SIG-M5 (cell line): ENCODE measurements around the gene UBE2D2.
"Not testable (repeated sequence)": the region's sequence is repeated elsewhere in the genome, so short reads cannot be mapped to it uniquely, and the experiment has no call there.

Experiments
- DNase-seq: peaks from one replicate; lab custom pipeline; 2025; lab: John Stamatoyannopoulos, UW

The UBE2D2 gene

DNA sequence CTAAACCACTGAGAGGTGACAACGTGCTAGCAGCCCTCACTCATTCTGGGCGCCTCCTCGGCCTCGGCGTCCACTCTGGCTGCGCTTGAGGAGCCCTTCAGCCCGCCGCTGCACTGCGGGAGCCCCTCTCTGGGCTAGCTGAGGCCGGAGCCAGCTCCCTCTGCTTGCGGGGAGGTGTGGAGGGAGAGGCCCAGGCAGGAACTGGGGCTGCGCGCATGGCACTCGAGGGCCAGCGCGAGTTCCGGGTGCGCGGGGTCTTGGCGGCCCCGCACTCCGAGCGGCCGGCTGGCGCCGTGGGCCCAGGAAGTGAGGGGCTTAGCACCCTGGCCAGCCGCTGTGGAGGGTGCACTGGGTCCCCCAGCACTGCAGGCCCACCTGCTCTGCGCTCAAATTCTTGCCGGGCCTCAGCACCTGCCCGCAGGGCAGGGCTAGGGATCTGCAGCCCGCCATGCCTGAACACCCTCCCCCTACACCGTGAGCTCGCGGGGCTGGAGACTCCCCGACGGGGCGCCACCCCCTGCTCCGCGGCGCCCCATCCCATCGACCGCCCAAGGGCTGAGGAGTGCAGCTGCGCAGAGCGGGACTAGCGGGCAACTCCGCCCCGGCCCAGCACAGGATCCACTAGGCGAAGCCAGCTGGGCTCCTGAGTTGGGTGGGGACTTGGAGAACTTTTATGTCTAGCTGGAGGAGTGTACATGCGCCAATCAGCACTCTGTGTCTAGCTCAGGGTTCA, 11.8 kb upstream of the UBE2D2 start:
- DNase-seq, result no peak

- DNase-seq, result not testable (repeated sequence)
Observed at GRCh38 chr5:139550051-139550872, 10.9 kb upstream of the UBE2D2 start.

DNA sequence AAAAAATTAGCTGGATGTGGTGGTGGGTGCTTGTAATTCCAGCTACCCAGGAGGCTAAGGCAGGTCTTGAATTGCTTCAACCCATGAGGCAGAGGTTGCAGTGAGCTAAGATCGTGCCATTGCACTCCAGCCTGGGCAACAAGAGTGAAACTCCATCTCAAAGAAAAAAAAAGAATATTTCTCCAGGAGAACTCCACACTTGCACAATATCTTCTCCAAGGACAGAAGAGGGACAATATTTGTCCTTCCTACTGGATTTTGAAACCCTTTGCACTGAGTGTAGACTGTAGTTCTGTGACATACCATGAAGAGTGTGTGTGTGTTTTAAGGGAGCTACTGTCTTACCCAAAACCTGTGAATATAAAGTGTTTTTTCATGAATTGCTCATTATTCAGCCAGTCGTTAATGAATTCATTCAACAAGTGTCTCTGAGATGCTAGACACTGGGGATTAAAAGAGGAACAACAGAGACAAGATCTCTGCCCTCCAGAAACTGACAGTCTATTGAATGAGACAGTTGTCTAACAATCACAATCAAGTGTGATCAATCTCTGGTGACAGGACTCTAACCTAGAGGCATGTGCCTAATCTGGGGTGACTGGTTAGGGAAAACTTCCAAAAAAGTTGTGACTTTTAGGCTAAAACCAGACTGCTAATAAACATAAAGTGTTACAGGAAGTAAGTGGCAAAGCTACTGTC, 9.8 kb upstream of the UBE2D2 start:
- DNase-seq, result no peak

- no peak for DNase-seq
Observed at GRCh38 chr5:139552893-139553575, 8.1 kb upstream of the UBE2D2 start.

DNA sequence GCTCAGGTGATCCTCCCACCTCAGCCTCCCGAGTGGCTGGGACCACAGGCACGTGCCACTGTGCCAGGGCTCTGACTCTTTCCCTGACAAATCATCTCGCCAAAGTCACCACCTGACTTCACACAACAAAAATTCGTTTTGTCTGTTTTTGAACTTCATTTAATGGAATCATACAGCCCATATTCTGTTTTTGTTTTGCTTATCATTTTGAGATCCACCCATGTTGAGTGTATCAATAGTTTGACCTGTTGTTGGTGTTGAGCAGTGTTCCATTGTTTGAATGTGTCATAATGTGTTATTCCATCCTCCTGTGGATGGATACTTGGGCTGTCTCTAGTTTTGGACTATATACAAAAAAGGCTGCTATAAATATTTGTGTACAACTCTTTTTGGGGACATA, 6.9 kb upstream of the UBE2D2 start:
- no peak for DNase-seq

DNA sequence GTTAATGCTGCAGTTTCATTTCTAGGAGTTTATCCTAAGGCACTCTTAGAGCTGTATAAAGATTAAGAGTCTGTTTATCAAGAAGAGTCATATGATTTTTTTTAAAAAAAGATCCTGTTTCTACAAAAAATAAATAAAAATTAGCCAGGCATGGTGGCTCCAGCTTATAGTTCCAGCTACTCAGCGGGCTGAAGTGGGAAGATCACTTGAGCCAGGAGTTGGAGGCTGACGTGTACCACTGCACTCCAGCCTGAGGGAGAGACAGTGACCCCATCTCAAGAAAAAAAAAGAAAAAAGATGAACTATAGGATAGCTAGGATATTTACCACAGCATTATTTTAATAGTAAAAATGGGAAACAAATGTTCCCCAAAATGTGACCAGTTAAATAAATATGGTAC, 3.3 kb upstream of the UBE2D2 start:
- no peak for DNase-seq

DNA sequence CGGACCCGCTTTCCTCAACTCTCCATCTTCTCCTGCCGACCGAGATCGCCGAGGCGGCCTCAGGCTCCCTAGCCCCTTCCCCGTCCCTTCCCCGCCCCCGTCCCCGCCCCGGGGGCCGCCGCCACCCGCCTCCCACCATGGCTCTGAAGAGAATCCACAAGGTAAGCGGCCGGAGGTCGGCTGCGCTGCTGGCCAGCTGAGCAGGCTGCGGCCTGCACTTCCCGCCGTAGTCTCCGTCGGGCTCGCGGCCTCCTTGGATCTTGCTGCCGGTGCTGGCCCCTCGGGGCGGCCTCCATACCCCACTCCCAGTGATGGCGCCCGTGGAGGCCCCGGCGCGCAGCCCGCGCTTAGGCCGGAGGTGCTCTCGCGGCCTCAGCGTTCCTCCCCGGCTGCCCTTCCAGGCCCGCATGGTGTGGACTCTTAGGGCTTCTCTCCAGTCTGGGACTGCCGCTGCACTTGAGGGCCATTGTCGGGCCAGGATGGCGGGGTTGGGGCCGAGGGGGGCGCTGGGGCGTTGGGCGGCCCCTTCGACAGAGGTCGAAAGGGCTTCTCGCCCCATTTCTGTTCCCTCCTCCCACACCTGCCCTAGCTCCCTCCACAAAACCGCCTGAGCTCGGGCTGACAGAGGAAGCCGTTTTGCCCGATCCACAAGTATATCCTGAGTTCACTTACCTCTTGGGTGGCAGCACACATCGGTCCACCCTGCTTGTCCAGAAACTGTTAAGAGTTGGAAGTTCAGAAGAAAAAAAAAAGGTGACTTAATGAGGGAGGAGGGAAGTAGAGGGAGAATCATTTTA, 714 bp downstream of the UBE2D2 start:
- no peak for DNase-seq

GRCh38 chr5:139562847-139563246, 1.7 kb downstream of the UBE2D2 start:
- no peak for DNase-seq

DNA sequence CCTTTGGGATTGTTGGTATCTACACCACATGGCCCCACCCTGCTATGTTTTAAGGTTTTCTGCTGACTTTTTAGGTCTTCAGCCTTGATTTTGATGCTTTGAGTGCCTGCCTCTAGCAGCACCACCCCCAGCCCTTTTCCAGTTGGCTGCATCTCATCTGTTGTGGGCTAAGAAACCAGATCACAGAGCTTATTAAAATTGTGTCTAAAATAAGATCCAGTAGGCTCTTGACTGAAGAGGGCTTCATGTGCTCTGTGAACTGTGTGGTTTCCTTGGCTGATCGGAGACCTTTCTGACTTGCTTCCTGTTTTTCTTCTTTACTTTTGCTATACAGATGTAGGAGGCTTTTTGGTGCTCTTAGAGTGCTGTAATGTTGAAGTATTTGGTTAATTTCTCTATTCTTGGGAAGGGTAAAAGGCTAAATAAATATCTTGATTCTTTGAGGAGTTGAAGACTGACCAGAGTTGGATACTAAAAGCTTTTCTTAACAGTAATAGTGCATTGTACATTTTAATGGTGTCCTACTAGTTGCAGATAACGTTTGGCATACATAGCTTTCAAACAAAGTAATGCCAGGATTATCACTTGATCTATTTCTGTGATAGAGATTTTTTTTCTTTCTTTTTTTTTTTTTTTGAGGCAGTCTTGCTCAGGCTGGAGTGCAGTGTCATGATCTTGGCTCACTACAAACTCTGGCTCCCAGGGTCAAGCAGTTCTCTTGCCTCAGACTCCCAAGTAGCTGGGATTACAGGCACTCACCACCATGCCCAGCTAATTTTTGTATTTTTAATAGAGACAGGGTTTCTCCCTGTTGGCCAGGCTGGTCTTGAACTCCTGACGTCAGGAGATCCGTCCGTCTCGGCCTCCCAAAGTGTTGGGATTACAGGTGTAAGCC, 4.5 kb downstream of the UBE2D2 start:
- peak; percentile 79 for DNase-seq

DNA sequence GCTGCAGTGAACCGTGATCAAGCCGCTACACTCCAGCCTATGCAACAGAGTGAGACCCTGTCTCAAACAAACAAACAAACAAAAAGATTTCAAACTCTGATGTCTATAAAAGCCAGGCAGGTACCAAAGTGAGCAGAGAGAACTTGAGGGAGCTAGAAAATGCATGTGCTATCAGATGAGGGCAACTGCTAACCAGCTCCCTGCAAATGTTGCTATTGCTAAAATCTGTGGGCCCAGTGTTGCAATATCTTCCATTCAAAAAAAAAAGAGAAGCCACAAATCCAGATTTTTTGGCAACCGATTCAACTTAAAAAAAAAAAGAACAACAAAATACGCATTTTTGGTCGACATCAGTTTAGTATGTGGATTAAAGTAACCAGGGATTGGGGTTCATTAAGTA, 5.5 kb downstream of the UBE2D2 start:
- no peak for DNase-seq

- DNase-seq, result no peak
Observed at GRCh38 chr5:139569270-139569955, 8.3 kb downstream of the UBE2D2 start.

DNA sequence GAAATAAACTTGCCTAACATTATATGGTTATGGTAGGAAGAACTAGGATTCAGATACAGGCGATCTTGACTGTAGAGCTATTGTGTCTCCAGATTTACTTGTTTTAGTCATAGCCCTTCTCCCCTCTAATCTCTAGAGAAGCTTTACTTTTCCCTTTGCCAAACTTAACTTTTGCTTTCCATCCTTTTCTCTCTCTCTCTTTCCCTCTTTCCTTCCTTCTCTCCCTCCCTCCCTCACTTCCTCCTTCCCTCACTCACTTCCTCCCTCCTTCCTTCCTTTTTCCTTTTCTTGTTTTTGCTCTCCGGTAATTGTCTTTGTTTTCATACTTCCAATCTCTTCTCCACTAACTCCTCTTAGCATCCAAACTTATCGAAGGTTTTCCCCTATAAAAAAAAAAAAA, 10.4 kb downstream of the UBE2D2 start:
- DNase-seq, result no peak

DNA sequence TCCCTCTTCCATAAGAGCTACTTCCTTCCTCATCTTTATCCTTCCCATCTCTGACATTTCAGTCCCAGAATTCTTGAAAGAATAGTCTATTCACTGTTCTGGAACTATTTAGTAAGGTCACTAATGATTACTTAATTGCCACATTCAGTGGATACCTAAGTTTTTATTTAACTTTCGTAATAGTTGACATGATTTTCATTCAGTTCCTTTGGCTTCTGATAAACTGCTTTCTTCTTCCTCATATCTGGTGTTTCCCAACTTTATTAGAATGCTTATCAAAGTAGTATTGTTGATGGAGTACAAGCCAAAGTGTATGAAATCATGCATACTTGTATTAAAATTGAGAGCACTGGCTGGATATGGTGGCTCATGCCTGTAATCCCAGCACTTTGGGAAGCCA, 10.8 kb downstream of the UBE2D2 start:
- DNase-seq, result no peak

DNA sequence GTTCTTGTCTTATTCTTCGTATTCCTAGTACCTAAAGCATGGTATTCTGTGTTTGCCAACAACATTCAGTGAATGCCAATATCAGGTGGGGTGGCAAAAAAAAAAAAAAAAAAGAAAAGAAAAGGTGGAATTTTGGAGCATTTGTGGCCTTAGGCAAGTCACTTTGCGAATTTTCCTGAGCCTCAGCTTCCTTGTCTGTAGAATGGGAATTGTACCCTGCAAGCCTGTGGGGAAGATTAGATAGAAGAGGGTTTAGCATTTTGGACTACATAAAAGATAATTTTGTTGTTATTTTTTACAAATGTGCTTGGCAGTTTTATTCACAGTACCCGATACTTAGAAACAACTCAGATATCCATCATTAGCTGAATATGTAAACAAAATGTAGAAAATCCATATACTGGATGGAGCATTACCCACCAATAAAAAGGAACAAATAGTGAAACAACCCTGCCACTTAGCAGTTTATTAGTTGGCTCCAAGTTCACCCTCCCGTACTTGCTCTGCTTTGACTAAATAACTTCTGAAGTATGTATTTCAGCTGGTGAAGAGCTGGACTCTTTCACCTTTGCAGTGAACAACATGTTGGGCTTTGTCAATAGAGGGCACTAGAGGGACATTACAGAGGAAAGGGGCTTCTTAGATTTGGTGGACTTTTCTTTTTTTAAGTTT, 13.6 kb downstream of the UBE2D2 start:
- no peak for DNase-seq

DNA sequence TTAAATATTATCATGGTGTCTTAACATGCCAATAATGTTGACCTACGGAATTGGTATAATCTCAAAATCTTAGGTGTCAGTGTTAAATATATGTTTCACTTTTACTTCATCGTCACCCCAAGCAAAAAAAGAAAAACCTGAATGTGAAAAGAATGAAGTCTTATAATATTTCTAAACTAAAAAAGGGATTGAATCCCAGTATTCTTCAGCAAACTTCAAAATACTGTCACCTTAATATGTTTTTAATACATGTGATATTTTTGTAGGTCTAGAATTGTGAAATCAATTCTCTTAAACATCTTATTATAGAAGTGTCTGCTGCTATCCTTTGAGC, 14.1 kb downstream of the UBE2D2 start:
- no peak for DNase-seq

- no peak for DNase-seq
Observed at GRCh38 chr5:139575751-139576150, 14.6 kb downstream of the UBE2D2 start.

DNA sequence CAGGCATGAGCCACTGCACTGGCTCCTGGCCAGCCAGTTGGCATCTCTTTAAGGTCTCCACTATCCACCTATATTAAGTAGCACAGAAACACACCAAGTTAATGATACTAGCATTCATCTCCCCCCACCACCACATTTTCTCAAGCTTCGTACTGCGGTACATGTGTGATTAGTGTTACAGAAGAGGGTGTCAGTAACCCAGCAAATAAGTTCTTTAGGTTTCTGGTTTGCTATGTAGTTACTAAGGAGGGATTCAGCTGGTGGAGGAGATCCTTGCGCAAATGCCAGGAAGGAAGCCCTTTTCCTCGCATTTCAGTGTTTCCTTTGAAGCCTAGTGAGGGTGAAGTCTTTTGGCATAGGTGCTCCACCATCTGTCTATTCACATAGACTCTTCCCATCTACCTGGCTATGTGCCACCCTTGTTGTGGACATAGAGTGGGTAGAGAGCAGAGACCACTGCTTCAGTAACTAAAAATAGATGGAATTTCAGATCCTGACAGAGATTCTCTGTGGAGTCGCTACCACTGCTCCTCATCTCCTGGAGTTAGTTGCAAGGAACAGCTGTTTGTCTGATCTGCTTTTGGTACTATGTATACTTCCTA, 16.7 kb downstream of the UBE2D2 start:
- DNase-seq, result no peak

DNA sequence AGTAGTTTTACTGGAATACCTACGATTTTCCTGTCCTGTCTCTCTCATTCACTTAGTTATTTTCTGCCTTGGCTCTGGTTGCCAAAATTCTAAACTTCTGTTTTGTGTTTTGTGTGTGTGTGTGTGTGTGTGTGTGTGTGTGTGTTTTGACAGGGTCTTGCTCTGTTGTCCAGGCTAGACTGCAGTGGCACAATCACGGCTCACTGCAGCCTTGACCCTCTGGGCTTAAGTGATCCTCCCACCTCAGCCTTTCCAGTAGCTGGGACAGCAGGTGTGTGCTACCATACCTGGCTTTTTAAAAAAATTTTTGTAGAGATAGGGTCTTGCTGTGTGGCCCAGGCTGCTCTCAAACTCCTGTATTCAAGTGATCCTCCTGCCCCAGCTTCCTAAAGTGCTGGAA, 17.2 kb downstream of the UBE2D2 start:
- DNase-seq, result no peak

DNA sequence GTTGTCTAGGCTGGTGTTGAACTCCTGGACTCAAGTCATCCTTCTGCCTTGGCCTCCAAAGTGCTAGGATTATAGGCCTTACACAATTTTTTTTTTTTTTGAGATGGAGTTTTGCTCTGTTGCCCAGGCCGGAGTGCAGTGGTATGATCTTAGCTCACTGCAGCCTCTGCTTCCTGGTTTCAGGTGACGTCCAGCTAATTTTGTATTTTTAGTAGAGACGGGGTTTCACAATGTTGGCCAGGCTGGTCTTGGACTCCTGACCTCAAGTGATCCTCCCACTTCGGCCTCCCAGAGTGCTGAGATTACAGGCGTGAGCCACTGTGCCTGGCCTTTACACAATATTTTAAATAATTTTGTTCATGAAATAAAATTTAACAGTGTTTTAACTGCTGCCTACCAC, 21.0 kb downstream of the UBE2D2 start:
- not testable (repeated sequence) for DNase-seq
